ENCODE data around the gene TSPAN6. TPM values are rescaled to one million over a fixed set of nuclear protein-coding genes. Genes with fewer than 3 reads are reported as not detected.

The TSPAN6 gene
- total RNA-seq, 1 experiment from 2014 or later, result 40.2 TPM

DNA sequence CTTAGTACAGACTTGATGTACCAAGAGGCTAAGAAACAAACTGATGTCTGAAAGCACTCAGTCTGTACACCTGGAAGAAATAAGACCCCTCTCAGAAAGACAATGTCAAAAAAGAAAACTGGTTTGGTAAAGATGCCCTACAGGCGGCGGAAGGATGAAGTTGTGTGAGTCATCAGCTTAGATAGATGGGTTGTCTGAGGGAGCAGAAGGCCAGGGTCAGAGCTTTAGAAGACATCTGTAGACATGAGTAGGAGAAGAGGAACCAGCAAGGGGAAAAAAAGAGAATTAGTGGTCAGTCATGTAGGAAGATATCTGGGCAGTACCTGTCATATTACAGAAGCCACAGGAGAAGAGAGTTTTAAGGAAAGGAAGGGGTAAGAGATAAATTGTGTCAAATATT is 15.7 kb upstream of the TSPAN6 start:
- intact Hi-C loops (cut with micrococcal nuclease; ENCODE audit: unreplicated experiment), result loop anchor here (10.0 kb wide), 1 partner anchor 63 kb away; no protein-coding TSS in a partner anchor
- DNase-seq (ENCODE audit: low spot score), result no peak
- Histone ChIP-seq H3K9me3 (ENCODE audit: low read depth, low read length, poor library complexity, severe bottlenecking) (no peaks in the 10 kb centered on the region), H3K4me1 (ENCODE audit: insufficient read depth, low read length, poor library complexity, severe bottlenecking) (peaks cover 8% of the 10 kb centered on the region), H3K36me3 (ENCODE audit: insufficient read depth, low read length, poor library complexity, severe bottlenecking) (no peaks in the 10 kb centered on the region), H3K27ac (ENCODE audit: low read depth, low read length, poor library complexity, severe bottlenecking) (no peak overlapping the region), H3K4me3 (ENCODE audit: low read depth, low read length, poor library complexity, severe bottlenecking) (no peak overlapping the region), H3K27me3 (replicated peaks; ENCODE audit: insufficient read depth, low read depth, low read length, poor library complexity) (no peaks in the 10 kb centered on the region)
- BruUV-seq (replicated peaks), result no TSS peak
- ChIA-PET POLR2A (ENCODE audit: low non-redundant PET) (interaction anchor here (0.5 kb wide), 1 partner anchor 65 kb away, joined by 5 read pairs; no protein-coding TSS in a partner anchor), CTCF (interaction anchor here (0.6 kb wide), 1 partner anchor 19 kb away, joined by 7 read pairs; no protein-coding TSS in a partner anchor)
- TF ChIP-seq, protein P1, sequence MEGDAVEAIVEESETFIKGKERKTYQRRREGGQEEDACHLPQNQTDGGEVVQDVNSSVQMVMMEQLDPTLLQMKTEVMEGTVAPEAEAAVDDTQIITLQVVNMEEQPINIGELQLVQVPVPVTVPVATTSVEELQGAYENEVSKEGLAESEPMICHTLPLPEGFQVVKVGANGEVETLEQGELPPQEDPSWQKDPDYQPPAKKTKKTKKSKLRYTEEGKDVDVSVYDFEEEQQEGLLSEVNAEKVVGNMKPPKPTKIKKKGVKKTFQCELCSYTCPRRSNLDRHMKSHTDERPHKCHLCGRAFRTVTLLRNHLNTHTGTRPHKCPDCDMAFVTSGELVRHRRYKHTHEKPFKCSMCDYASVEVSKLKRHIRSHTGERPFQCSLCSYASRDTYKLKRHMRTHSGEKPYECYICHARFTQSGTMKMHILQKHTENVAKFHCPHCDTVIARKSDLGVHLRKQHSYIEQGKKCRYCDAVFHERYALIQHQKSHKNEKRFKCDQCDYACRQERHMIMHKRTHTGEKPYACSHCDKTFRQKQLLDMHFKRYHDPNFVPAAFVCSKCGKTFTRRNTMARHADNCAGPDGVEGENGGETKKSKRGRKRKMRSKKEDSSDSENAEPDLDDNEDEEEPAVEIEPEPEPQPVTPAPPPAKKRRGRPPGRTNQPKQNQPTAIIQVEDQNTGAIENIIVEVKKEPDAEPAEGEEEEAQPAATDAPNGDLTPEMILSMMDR (conservative IDR thresholded peaks at IDR 0.05; ENCODE audit: low read depth, low read length), result no peak

GRCh38 chrX:100650841-100651240 is 14.2 kb upstream of the TSPAN6 start:
- no peaks in the 10 kb centered on the region for H3K27me3 ChIP-seq (replicated peaks; ENCODE audit: insufficient read depth, low read depth, low read length, poor library complexity)
- ChIA-PET POLR2A (ENCODE audit: low non-redundant PET) (no interaction called here), CTCF (no interaction called here)
- no peaks in the 10 kb centered on the region for H3K9me3 ChIP-seq (ENCODE audit: low read depth, low read length, poor library complexity, severe bottlenecking)
- no peak for DNase-seq (ENCODE audit: low spot score)
- BruUV-seq (replicated peaks), result no TSS peak
- intact Hi-C loops (cut with micrococcal nuclease; ENCODE audit: unreplicated experiment), result loop anchor here (10.0 kb wide), 1 partner anchor 64 kb away; no protein-coding TSS in a partner anchor
- H3K27ac ChIP-seq (ENCODE audit: low read depth, low read length, poor library complexity, severe bottlenecking), result peak overlapping the region; percentile 75
- peaks cover 8% of the 10 kb centered on the region for H3K4me1 ChIP-seq (ENCODE audit: insufficient read depth, low read length, poor library complexity, severe bottlenecking)
- no peak for TF ChIP-seq EZH2 (IDR thresholded peaks at IDR 0.05; ENCODE audit: borderline replicate concordance, low read depth, low read length, poor library complexity, severe bottlenecking)
- TF ChIP-seq, protein P1 (conservative IDR thresholded peaks at IDR 0.05; ENCODE audit: low read depth, low read length), result no peak
- H3K4me3 ChIP-seq (ENCODE audit: low read depth, low read length, poor library complexity, severe bottlenecking), result no peak overlapping the region
- H3K36me3 ChIP-seq (ENCODE audit: insufficient read depth, low read length, poor library complexity, severe bottlenecking), result no peaks in the 10 kb centered on the region

GRCh38 chrX:100649550-100650356 is 13.1 kb upstream of the TSPAN6 start:
- H3K4me3 ChIP-seq (ENCODE audit: low read depth, low read length, poor library complexity, severe bottlenecking), result no peak overlapping the region
- no TSS peak for BruUV-seq (replicated peaks)
- peak; percentile 70 for DNase-seq (ENCODE audit: low spot score)
- peak overlapping the region; percentile 75 for H3K27ac ChIP-seq (ENCODE audit: low read depth, low read length, poor library complexity, severe bottlenecking)
- intact Hi-C loops (cut with micrococcal nuclease; ENCODE audit: unreplicated experiment), result loop anchor here (10.0 kb wide), 1 partner anchor 65 kb away; no protein-coding TSS in a partner anchor
- ChIA-PET CTCF (interaction anchor here (1.0 kb wide), 1 partner anchor 21 kb away, joined by 7 read pairs; no protein-coding TSS in a partner anchor), POLR2A (ENCODE audit: low non-redundant PET) (no interaction called here)
- H3K36me3 ChIP-seq (ENCODE audit: insufficient read depth, low read length, poor library complexity, severe bottlenecking), result no peaks in the 10 kb centered on the region
- H3K27me3 ChIP-seq (replicated peaks; ENCODE audit: insufficient read depth, low read depth, low read length, poor library complexity), result no peaks in the 10 kb centered on the region
- H3K4me1 ChIP-seq (ENCODE audit: insufficient read depth, low read length, poor library complexity, severe bottlenecking), result peaks cover 8% of the 10 kb centered on the region
- H3K9me3 ChIP-seq (ENCODE audit: low read depth, low read length, poor library complexity, severe bottlenecking), result no peaks in the 10 kb centered on the region
- TF ChIP-seq, protein P1 (conservative IDR thresholded peaks at IDR 0.05; ENCODE audit: low read depth, low read length), result no peak

All from A673 (cell line).